HepG2 (cell line): Measurements from ENCODE around the gene PERP. TPM values are rescaled to one million over a fixed set of nuclear protein-coding genes. Genes with fewer than 3 reads are reported as not detected.

Experiments
- BRD4 ChIP-seq: sonication (generic); formaldehyde crosslinking; IDR thresholded peaks from 2 replicates; pipeline ENCODE4 v1.4.0; 2020; ENCODE audit warnings: missing genetic modification reagents
- EED ChIP-seq: sonication (generic); formaldehyde crosslinking; IDR thresholded peaks from 2 replicates; pipeline ENCODE4 v1.5.0; 2020; ENCODE audit warnings: mild to moderate bottlenecking, missing genetic modification reagents
- EHMT2 ChIP-seq: fragments of 200-600 bp; sonication (generic); IDR thresholded peaks from 2 replicates; pipeline ENCODE4 v1.7.0; 2017; ENCODE audit warnings: antibody characterized with exemption, low read depth, low read length, borderline replicate concordance
- PCBP2 ChIP-seq: fragments of 200-400 bp; formaldehyde crosslinking; optimal IDR thresholded peaks from 2 replicates; pipeline ENCODE3; 2018; ENCODE audit warnings: low read length, low read depth; ENCODE audit not compliant: poor library complexity, severe bottlenecking
- PLSCR1 ChIP-seq: sonication (generic); formaldehyde crosslinking; IDR thresholded peaks from 2 replicates; pipeline ENCODE4 v1.5.0; 2020; ENCODE audit warnings: missing genetic modification reagents, mild to moderate bottlenecking, borderline replicate concordance
- PTBP1 ChIP-seq: fragments of 200-400 bp; formaldehyde crosslinking; IDR thresholded peaks from 2 replicates; pipeline ENCODE4 v1.6.1; 2018; ENCODE audit warnings: low read length, low read depth; ENCODE audit not compliant: poor library complexity, severe bottlenecking
- RBAK ChIP-seq: sonication (generic); formaldehyde crosslinking; IDR thresholded peaks from 2 replicates; pipeline ENCODE4 v1.5.1; 2020; ENCODE audit warnings: mild to moderate bottlenecking, missing genetic modification reagents
- SNAPC2 ChIP-seq: sonication (generic); formaldehyde crosslinking; IDR thresholded peaks from 2 replicates; pipeline ENCODE4 v1.8.1; 2022; ENCODE audit warnings: mild to moderate bottlenecking, missing genetic modification reagents
- SP2 ChIP-seq: sonication (generic); formaldehyde crosslinking; IDR thresholded peaks from 2 replicates; pipeline ENCODE4 v1.5.1; 2020; ENCODE audit warnings: mild to moderate bottlenecking, missing genetic modification reagents
- SP4 ChIP-seq: sonication (generic); formaldehyde crosslinking; IDR thresholded peaks from 2 replicates; pipeline ENCODE4 v1.8.1; 2023; ENCODE audit warnings: mild to moderate bottlenecking, missing genetic modification reagents
- TARDBP ChIP-seq: sonication (generic); formaldehyde crosslinking; IDR thresholded peaks from 2 replicates; pipeline ENCODE4 v1.8.0; 2022; ENCODE audit warnings: mild to moderate bottlenecking, missing genetic modification reagents
- WIZ ChIP-seq: sonication (generic); formaldehyde crosslinking; IDR thresholded peaks from 2 replicates; pipeline ENCODE4 v1.5.1; 2020; ENCODE audit warnings: mild to moderate bottlenecking, missing genetic modification reagents
- ZBTB1 ChIP-seq: sonication (generic); formaldehyde crosslinking; IDR thresholded peaks from 2 replicates; pipeline ENCODE4 v1.4.0; 2020; ENCODE audit warnings: missing genetic modification reagents, borderline replicate concordance
- ZEB1 ChIP-seq: IDR thresholded peaks from 2 replicates; pipeline ENCODE4 v1.6.1; 2012; ENCODE audit warnings: mild to moderate bottlenecking, low read depth, inconsistent platforms; ENCODE audit not compliant: insufficient replicate concordance
- ZNF354B ChIP-seq: sonication (generic); formaldehyde crosslinking; IDR thresholded peaks from 2 replicates; pipeline ENCODE4 v1.8.0; 2022; ENCODE audit warnings: mild to moderate bottlenecking, missing genetic modification reagents
- ZNF431 ChIP-seq: sonication (generic); formaldehyde crosslinking; IDR thresholded peaks from 2 replicates; pipeline ENCODE4 v1.9.0; 2022; ENCODE audit warnings: missing genetic modification reagents, low read depth, mild to moderate bottlenecking, borderline replicate concordance
- ZNF577 ChIP-seq: sonication (generic); formaldehyde crosslinking; IDR thresholded peaks from 2 replicates; pipeline ENCODE4 v1.4.0; 2020; ENCODE audit warnings: mild to moderate bottlenecking, low read depth, missing genetic modification reagents, borderline replicate concordance
- polyA plus RNA-seq, 8 experiments: library from polyadenylated mRNA; depleted of rRNA in 3 of 8; stranded (reverse) in 7 of 8; unstranded in 1 of 8; fragments of >200 nt; fragmentation: Illumina TruSeq in 4 of 8; extraction: Trizol in 4 of 8; gene quantifications; 2 replicates each; pipeline versions ENCODE4 v1.2.1 to v1.2.3, GENCODE V29; 2011 to 2016; ENCODE audit warnings: low read depth in 4 of 8, missing spikeins in 1 of 8, mixed read lengths in 1 of 8; ENCODE audit not compliant: insufficient read depth in 1 of 8
- total RNA-seq, 5 experiments: library from RNA; depleted of rRNA; stranded (reverse); fragments of >200 nt; fragmentation: Illumina TruSeq; extraction: Trizol; gene quantifications; 2 replicates each; pipeline ENCODE4 v1.2.3, GENCODE V29; 2016; ENCODE audit warnings: low read depth in 1 of 5
- TF ChIP-seq, protein P1 (sequence below): sonication (generic); formaldehyde crosslinking; IDR thresholded peaks from 2 replicates; pipeline ENCODE4 v1.4.0; 2020; ENCODE audit warnings: missing genetic modification reagents, borderline replicate concordance
- TF ChIP-seq, protein P2 (sequence below): IDR thresholded peaks from 2 replicates; pipeline ENCODE4 v1.6.1; 2012; ENCODE audit warnings: low read depth, low read length, improper control_type of control experiment

PERP gene
- total and polyA plus RNA-seq, 2 of the 13 experiments (the other 11 are each of a cell fraction or from before 2014, with no cell fraction given) = 26.0 to 53.0 TPM

- TF ChIP-seq EED (CRISPR knock-in tag) (no peak), SP2 (CRISPR knock-in tag) (no peak), EHMT2 (peak; percentile 71; the same call in 1 of the 2 replicates), WIZ (CRISPR knock-in tag) (no peak), BRD4 (CRISPR knock-in tag) (no peak), RBAK (CRISPR knock-in tag) (no peak), PTBP1 (no peak), ZNF431 (CRISPR knock-in tag) (0 out of 2 replicates have a peak, but pooled peaks have one; percentile 63), PCBP2 (no peak), PLSCR1 (CRISPR knock-in tag) (no peak), ZBTB1 (CRISPR knock-in tag) (no peak), TARDBP (peak; percentile 86; the same call in 1 of the 2 replicates), ZEB1 (peak; percentile 70), SNAPC2 (CRISPR knock-in tag) (0 out of 2 replicates have a peak, but pooled peaks have one; percentile 19), ZNF577 (CRISPR knock-in tag) (no peak), ZNF354B (CRISPR knock-in tag) (no peak), SP4 (CRISPR knock-in tag) (no peak)
- TF ChIP-seq, protein P1, sequence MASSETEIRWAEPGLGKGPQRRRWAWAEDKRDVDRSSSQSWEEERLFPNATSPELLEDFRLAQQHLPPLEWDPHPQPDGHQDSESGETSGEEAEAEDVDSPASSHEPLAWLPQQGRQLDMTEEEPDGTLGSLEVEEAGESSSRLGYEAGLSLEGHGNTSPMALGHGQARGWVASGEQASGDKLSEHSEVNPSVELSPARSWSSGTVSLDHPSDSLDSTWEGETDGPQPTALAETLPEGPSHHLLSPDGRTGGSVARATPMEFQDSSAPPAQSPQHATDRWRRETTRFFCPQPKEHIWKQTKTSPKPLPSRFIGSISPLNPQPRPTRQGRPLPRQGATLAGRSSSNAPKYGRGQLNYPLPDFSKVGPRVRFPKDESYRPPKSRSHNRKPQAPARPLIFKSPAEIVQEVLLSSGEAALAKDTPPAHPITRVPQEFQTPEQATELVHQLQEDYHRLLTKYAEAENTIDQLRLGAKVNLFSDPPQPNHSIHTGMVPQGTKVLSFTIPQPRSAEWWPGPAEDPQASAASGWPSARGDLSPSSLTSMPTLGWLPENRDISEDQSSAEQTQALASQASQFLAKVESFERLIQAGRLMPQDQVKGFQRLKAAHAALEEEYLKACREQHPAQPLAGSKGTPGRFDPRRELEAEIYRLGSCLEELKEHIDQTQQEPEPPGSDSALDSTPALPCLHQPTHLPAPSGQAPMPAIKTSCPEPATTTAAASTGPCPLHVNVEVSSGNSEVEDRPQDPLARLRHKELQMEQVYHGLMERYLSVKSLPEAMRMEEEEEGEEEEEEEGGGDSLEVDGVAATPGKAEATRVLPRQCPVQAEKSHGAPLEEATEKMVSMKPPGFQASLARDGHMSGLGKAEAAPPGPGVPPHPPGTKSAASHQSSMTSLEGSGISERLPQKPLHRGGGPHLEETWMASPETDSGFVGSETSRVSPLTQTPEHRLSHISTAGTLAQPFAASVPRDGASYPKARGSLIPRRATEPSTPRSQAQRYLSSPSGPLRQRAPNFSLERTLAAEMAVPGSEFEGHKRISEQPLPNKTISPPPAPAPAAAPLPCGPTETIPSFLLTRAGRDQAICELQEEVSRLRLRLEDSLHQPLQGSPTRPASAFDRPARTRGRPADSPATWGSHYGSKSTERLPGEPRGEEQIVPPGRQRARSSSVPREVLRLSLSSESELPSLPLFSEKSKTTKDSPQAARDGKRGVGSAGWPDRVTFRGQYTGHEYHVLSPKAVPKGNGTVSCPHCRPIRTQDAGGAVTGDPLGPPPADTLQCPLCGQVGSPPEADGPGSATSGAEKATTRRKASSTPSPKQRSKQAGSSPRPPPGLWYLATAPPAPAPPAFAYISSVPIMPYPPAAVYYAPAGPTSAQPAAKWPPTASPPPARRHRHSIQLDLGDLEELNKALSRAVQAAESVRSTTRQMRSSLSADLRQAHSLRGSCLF = no peak
- TF ChIP-seq, protein P2, sequence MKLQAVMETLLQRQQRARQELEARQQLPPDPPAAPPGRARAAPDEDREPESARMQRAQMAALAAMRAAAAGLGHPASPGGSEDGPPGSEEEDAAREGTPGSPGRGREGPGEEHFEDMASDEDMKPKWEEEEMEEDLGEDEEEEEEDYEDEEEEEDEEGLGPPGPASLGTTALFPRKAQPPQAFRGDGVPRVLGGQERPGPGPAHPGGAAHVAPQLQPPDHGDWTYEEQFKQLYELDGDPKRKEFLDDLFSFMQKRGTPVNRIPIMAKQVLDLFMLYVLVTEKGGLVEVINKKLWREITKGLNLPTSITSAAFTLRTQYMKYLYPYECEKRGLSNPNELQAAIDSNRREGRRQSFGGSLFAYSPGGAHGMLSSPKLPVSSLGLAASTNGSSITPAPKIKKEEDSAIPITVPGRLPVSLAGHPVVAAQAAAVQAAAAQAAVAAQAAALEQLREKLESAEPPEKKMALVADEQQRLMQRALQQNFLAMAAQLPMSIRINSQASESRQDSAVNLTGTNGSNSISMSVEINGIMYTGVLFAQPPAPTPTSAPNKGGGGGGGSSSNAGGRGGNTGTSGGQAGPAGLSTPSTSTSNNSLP = peak; percentile 97
Observed at GRCh38 chr6:138084904-138085838, 22.0 kb downstream of the PERP start (continued).
